GM19467 (cell line): ENCODE results near the gene KNL1.
"Not testable (repeated sequence)": the region's sequence is repeated elsewhere in the genome, so short reads cannot be mapped to it uniquely, and the experiment has no call there.

ENCODE experiments used
- ATAC-seq: cut with Tn5 transposase; IDR thresholded peaks from one replicate; pipeline ENCODE4 v1.9.1; 2021; ENCODE audit warnings: mild to moderate bottlenecking, moderate library complexity; ENCODE audit not compliant: unreplicated experiment

KNL1 gene

DNA sequence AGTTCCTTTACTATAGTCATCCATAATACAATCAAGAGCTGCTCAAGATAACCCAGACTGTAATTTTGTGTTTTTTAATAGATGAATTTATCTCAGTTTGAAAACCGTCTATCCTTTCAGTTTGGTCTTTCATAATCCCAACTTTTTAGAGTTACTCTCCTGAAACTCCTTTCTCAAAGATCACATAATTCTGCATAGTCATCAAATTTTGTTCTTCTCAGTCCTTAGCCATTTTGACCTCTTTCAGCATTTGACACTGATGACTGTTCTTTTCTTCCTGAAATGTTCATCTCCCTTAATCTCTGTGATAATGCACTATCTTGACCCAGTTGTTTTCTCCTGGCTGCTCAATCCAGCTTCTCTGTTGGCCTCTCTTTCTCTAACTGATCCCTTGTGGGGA, 53.5 kb downstream of the KNL1 start:
- no peak for ATAC-seq

DNA sequence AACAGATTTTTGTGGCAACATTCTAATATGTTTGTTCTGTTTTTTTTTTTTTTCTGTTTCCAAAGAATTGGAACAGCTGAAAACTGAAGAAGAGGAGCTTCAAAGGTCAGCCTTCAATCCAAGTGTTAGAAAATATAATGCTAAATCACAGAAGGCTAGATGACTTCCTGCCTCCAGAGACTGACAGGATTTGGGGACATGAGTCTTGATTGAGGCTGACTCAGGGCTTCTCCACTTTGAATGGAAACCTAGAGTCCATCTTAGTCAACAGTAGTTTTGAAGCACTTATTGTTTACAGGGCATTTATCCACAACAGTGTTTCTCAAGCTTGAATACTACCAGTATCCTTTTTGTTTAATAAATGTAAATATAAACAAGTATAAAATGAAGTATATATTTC, 56.4 kb downstream of the KNL1 start:
- no peak for ATAC-seq

DNA sequence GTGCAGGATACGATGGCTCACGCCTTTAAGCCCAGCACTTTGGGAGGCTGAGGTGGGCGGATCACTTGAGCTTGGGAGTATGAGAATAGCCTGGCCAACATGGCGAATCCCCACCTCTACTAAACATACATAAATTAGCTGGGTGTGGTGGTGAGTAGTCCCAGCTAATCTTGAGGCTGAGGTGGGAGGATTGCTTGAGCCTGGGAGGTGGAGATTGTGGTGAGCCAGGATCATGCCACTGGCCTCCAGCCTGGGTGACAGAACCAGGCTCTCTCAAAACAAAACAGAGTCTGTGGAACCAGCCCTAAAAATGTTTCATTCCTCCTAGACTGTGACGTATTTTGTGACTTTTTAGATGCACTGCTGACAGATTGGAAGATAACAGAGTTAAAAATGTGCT, 66.6 kb downstream of the KNL1 start:
- ATAC-seq: no peak

DNA sequence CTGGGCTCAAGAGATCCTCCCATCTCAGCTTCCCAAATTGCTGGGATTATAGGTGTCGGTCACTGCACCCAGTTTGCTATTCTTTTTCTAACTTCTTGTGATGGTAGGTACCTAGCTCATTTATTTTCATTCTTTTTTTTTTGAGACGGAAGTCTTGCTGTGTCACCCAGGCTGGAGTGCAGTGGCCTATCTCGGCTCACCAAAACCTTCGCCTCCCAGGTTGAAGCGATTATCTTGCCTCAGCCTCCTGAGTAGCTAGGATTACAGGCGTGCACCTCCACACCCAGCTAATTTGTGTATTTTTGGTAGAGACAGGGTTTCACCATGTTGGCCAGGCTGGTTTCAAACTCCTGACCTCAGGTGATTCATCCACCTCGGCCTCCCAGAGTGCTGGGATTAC, 70.9 kb downstream of the KNL1 start:
- no peak for ATAC-seq

DNA sequence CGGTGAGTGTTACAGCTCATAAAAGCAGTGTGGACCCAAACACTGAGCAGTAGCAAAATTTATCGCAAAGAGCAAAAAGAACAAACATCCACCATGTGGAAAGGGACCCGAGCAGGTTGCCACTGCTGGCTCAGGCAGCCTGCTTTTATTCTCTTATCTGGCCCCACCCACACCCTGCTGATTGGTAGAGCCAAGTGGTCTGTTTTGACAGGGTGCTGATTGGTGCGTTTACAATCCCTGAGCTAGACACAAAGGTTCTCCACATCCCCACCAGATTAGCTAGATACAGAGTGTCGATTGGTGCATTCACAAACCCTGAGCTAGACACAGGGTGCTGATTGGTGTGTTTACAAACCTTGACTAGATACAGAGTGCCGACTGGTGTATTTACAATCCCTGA, 82.2 kb downstream of the KNL1 start:
- not testable (repeated sequence) for ATAC-seq

DNA sequence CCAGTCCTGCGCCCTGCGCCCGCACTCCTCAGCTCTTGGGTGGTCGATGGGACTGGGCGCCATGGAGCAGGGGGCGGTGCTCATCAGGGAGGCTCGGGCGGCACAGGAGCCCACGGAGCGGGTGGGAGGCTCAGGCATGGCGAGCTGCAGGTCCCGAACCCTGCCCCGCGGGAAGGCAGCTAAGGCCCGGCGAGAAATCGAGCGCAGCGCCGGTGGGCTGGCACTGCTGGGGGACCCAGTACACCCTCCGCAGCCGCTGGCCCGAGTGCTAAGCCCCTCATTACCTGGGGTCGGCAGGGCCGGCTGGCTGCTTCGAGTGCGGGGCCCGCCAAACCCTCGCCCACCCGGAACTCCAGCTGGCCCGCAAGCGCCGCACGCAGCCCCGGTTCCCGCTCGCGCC, 82.9 kb downstream of the KNL1 start:
- ATAC-seq: not testable (repeated sequence)

DNA sequence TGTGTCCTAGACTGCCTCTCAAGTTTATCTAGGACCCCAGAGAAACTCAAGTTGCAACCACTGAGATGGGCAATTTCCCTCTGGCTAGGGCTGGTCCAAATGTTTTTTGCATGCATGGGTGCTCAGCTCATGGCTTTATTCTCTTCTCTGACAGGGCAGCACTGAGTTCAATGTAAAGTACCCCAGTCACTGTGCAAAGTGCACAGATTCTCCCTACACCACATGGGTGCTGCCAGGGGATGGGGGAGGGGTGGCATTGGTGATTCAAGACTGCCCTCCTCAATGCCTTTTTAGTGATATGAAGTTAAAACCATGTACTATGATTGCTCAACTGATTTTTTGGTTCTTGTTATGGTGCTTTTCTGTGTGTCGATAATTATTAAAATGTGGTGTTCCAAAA, 86.1 kb downstream of the KNL1 start:
- ATAC-seq: no peak

DNA sequence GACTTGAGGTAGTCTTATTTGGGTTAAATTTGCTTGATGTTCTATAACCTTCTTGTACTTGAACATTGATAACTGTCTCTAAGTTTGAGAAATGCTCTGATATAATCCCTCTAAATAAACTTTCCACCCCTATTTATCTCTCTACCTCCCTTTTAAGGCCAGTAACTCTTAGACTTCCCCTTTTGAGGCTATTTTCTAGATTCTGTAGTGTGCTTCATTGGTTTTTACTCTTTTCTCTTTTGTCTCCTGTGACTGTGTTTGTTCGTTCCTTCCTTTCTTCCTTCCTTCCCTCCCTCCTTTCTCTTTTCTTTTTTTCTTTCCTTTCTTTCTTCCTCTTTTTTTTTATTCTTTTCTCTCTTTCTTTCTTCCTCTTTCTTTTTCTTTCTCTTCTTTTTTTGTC, 86.9 kb downstream of the KNL1 start:
- ATAC-seq: not testable (repeated sequence)

DNA sequence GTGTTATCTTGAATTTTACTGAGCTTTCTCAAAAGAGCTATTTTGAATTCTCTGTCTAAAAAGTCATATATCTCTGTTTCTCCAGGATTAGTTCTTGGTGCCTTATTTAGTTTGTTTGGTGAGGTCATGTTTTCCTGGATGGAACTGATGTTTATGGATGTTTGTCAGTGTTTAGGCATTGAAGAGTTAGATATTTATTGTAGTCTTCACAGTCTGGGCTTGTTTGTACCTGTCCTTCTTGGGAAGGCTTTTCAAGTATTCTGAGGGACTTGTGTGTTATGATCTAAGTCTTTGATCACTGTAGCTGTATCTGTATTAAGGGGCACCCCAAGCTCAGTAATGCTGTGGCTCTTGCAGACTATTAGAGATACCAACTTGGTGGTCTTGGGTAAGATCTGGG, 90.3 kb downstream of the KNL1 start:
- no peak for ATAC-seq

DNA sequence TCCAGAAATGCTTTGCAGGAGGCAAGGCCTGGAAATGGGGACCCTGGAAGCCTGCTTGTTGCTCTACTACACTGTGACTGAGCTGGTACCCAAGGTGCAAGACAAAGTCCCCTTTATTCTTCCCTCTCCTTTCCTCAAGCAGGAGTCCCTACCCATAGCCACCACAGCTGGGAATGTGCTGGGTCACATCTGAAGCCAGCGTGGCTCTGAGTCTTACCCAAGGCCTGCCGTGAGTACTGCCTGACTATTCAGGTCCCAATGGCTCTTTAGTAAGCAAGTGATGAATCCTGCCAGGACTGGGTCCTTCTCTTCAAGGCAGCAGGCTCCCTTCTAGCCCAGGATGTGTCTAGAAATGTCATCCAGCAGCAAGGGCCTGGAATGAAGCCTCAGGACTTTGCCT, 91.3 kb downstream of the KNL1 start:
- no peak for ATAC-seq

DNA sequence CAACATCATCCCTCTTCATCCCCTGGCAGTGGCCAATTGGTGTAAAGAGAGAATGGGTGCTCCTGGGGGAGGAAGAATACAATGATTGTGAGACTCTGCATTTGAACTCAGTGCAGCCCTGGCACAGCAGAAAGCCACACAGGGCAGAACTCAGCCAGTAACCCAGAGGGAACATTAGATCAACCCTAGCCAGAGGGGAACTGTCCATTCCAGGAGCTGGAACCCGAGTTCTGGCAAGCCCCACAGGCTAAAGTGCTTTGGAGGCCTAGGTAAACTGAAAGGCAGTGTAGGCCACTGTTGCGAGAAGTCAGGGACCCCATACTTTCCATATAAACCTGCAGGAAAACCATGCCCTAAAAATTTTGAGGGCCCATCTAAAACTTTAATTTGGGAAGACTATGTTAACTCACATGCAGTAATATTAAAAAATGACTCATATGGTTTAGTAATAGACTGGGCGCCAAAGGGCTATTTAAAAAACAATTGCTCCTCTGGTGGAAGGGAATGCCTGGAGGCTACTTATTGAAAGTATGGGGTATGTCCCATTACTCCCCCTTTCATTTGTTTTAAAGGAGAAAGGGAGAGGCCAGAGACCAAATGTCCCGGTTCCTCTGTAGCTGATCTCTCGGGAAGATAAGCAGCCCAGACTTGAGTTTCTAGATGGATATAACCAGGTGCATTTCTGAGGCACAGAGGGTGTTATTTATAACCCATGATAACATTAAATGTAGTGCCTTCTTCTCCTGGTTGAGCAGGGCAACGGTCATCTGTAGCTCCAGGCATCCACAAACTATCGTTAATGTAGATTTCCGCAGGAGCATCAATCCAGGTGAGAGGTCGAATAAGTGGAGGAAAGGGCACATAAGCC, 95.1 kb downstream of the KNL1 start:
- no peak for ATAC-seq

DNA sequence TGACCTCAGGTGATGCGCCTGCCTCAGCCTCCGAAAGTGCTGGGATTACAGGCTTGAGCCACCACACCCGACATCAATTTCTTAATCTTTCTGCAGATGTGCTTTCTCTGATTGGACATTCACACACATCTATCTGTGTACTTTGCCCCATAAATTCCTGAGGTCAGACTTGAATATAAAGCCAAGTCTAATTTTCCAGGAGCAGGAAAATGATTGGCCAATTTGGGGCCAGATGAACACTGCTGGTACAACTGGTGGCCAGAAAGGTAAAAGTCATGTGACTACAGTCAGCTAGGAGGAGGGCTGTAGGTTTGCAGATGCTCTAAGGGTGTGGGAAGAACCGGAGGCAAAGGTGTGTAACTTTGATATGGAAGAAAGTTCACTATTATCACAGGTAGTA, 97.7 kb downstream of the KNL1 start:
- ATAC-seq: no peak

DNA sequence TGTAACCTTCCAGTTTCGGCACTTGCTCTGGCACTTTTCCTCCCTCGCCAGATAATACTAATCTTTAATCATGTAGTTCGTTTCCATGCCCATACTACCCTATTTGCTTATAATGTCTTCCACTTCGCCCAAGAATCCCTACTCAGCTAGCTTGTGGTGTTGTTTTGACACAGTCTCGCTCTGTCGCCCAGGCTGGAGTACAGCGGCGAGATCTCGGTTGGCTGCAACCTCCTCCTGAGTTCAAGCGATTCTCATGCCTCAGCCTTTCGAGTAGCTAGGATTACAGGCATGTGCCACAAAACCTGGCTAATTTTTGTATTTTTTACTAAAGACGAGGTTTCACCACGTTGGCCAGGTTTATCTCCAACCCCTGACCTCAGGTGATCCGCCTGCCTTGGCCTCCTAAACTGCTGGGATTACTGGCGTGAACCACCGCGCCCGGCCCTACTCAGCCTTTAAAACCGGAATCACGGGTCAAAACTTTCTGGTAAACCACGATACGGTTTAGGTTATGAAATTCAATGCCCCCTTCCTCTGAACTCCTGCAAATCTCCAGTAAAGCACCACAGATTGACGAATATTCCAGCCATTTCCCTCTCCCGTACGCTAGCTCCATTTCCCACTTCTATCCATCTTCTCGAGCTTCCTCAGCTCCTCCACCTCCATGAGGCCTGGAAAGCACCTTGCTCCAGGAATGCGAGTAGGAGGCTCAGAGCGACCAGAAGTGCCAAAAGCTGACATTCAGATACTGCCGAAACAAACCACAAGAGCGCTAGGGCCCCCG, 100.0 kb downstream of the KNL1 start:
- no peak for ATAC-seq

DNA sequence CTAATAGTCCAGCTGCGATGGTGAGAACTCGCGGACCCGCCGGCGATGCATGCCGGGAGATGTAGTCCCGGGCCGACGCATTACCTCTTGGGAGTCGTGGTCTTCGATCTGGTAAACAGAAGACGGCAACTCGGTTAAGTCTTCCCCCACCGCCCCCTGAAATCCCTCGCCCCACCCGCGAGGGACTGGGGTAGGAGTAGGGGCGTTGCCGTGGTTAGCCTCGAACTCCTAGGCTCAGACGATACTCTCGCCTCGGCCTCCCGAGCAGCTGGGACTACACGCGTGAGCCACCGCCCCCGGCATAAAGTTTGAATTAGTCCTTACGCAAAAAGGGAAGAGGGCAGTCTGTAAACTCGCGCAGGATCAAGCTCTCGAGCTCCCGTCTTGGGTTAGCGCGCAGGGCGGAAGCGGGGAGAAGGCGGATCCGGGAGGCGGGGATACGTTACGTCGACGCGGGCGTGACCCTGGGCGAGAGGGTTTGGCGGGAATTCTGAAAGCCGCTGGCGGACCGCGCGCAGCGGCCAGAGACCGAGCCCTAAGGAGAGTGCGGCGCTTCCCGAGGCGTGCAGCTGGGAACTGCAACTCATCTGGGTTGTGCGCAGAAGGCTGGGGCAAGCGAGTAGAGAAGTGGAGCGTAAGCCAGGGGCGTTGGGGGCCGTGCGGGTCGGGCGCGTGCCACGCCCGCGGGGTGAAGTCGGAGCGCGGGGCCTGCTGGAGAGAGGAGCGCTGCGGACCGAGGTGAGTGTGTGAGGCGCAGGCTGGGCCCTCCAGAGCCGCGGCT, 100.8 kb downstream of the KNL1 start, which contains the start of gene RAD51:
Gene RAD51 (plus strand): TSS at position 487 of the 781 bp plus-strand sequence. CDS start 3,585 bp downstream, outside the sequence.
- ATAC-seq: peak; percentile 69

DNA sequence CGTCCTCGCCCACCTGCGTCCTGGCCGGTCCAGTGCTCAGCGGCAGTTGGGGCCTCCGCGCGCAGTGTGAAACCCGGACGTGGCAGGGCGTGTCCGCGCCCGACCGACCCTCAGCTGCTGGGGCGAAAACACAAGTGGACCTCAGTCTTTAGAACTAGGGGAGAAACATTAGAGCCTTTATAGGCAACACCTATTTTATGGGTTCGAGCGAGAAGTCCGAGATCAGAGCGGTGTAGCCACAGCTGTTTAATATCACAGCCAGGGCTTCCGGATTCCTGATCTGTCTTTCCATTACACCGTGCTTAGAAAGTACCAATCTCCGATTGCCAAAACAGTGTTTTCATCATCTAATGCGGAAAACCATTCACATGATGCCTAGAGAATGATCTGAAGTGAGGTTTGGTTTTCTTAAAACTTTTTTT, 101.4 kb downstream of the KNL1 start:
- no peak for ATAC-seq

DNA sequence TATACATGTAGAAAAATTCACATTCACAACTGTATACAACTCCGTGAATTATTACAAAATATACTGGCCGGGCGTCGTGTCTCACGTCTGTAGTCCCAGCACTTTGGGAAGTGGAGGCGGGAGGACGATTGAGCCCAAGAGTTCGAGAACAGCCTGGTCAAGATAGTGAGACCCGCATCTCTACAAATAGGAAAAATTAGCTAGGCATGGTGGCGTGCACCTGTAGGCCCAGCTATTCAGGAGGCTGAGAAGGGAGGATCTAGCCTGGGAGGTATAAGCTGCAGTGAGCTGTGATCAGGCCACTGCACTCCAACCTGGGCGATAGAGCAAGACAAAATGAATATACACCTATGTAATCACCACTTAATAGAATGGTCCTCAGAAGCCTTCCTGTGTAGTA, 102.2 kb downstream of the KNL1 start:
- ATAC-seq: no peak

DNA sequence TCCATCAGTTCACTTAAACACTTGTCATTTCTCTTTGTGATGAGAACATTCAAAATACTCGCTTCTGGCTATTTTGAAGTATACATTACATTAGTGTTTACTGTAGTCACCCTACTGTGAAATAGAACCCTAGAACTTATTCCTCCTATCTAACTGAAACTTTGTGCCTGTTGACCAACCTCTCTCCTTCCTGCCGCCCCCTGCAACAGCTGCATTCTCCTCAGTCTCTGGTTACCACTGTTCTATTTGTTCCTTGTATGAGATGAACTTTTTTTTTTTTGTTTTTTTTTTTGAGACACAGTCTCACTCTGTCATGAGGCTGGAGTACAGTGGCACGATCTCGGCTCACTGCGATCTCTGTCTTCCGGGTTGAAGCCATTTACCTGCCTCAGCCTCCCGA, 103.9 kb downstream of the KNL1 start:
- no peak for ATAC-seq

DNA sequence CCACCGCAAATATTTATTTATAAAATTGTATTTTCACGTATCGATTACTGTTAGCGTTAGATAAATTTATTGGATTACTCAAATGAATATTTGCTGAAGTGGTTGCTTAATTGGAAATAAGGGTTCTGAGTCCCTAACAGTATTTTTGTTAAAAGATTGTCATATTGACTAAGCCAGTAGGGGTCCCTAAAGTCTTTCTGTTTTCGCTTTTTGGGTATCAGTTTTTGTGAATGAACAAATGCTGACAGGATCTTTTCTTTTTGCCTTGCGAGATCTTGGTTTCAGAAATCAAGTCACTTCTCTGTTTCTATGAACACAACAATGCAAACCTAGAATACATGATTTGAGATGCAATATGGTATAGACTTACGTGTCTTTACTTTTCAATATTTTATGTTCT, 108.0 kb downstream of the KNL1 start:
- ATAC-seq: no peak

DNA sequence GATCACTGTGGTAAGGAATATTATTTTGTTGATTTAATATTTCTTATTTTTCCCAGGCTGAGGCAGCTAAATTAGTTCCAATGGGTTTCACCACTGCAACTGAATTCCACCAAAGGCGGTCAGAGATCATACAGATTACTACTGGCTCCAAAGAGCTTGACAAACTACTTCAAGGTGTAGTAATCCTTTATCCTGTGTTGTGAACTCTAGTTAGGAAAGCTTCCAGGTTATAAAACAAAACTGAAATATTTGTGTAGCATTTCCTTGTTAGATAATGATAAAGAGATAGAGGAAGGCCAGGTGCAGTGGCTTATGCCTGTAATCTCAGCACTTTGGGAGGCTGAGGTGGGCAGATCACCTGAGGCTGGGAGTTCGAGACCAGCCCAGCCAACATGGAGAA, 112.1 kb downstream of the KNL1 start:
- no peak for ATAC-seq
